ENCODE results near the gene SLC48A1.
A peak's percentile ranks its signal among the peaks of the same experiment; 100 is the strongest.

The SLC48A1 gene

GRCh38 chr12:47771304-47771703 is 1.7 kb upstream of the SLC48A1 start:
- Histone ChIP-seq H3K9ac (ENCODE audit: low read length) (no peak overlapping the region), H2AFZ (ENCODE audit: low read length) (no peak overlapping the region), H3K36me3 (ENCODE audit: insufficient read depth, low read length) (no peaks in the 10 kb centered on the region), H3K27me3 (ENCODE audit: insufficient read depth, low read length) (no peaks in the 10 kb centered on the region), H3F3A (ENCODE audit: insufficient read depth, low read length) (no peaks in the 10 kb centered on the region), H3K4me3 (ENCODE audit: low read depth, low read length, poor library complexity, severe bottlenecking) (no peak overlapping the region), H3K4me1 (ENCODE audit: insufficient read depth, low read length, severe bottlenecking) (peaks cover 30% of the 10 kb centered on the region), H3K79me2 (ENCODE audit: insufficient read depth, low read length) (no peaks in the 10 kb centered on the region), H3K27ac (ENCODE audit: low read depth, low read length, poor library complexity, severe bottlenecking) (no peak overlapping the region), H4K20me1 (ENCODE audit: insufficient read depth, low read length) (no peaks in the 10 kb centered on the region), H3K4me2 (ENCODE audit: low read length) (no peak overlapping the region), H3K9me2 (ENCODE audit: low read depth, low read length) (no peaks in the 10 kb centered on the region), H3K9me3 (ENCODE audit: low read length) (no peaks in the 10 kb centered on the region)
- TF ChIP-seq CTCF (IDR thresholded peaks at IDR 0.05; ENCODE audit: low read length) (no peak), EZH2 (IDR thresholded peaks at IDR 0.05; ENCODE audit: borderline replicate concordance, low read length) (no peak)

GRCh38 chr12:47772094-47772660 is 861 bp upstream of the SLC48A1 start:
- no peaks in the 10 kb centered on the region for H3K36me3 ChIP-seq (ENCODE audit: insufficient read depth, low read length)
- no peaks in the 10 kb centered on the region for H3K79me2 ChIP-seq (ENCODE audit: insufficient read depth, low read length)
- no peak overlapping the region for H2AFZ ChIP-seq (ENCODE audit: low read length)
- no peaks in the 10 kb centered on the region for H4K20me1 ChIP-seq (ENCODE audit: insufficient read depth, low read length)
- H3K9me3 ChIP-seq (ENCODE audit: low read length), result no peaks in the 10 kb centered on the region
- H3K4me2 ChIP-seq (ENCODE audit: low read length), result peak overlapping the region; percentile 58; the same call in 1 of the 2 replicates
- no peak overlapping the region for H3K9ac ChIP-seq (ENCODE audit: low read length)
- H3K27me3 ChIP-seq (ENCODE audit: insufficient read depth, low read length), result no peaks in the 10 kb centered on the region
- peaks cover 37% of the 10 kb centered on the region for H3K4me1 ChIP-seq (ENCODE audit: insufficient read depth, low read length, severe bottlenecking)
- TF ChIP-seq CTCF (IDR thresholded peaks at IDR 0.05; ENCODE audit: low read length) (no peak), EZH2 (IDR thresholded peaks at IDR 0.05; ENCODE audit: borderline replicate concordance, low read length) (no peak)
- no peak overlapping the region for H3K4me3 ChIP-seq (ENCODE audit: low read depth, low read length, poor library complexity, severe bottlenecking)
- no peak overlapping the region for H3K27ac ChIP-seq (ENCODE audit: low read depth, low read length, poor library complexity, severe bottlenecking)
- H3K9me2 ChIP-seq (ENCODE audit: low read depth, low read length), result no peaks in the 10 kb centered on the region
- no peaks in the 10 kb centered on the region for H3F3A ChIP-seq (ENCODE audit: insufficient read depth, low read length)

GRCh38 chr12:47772738-47773061 is 338 bp upstream of the SLC48A1 start:
- Histone ChIP-seq H3K4me1 (ENCODE audit: insufficient read depth, low read length, severe bottlenecking) (peaks cover 39% of the 10 kb centered on the region), H3K27ac (ENCODE audit: low read depth, low read length, poor library complexity, severe bottlenecking) (no peak overlapping the region), H3K4me2 (ENCODE audit: low read length) (peak overlapping the region; percentile 58), H3F3A (ENCODE audit: insufficient read depth, low read length) (no peaks in the 10 kb centered on the region), H3K36me3 (ENCODE audit: insufficient read depth, low read length) (no peaks in the 10 kb centered on the region), H3K4me3 (ENCODE audit: low read depth, low read length, poor library complexity, severe bottlenecking) (peak overlapping the region; percentile 80), H2AFZ (ENCODE audit: low read length) (0 out of 2 replicates have a peak overlapping the region, but pooled peaks have one; percentile 38), H3K79me2 (ENCODE audit: insufficient read depth, low read length) (no peaks in the 10 kb centered on the region), H3K27me3 (ENCODE audit: insufficient read depth, low read length) (no peaks in the 10 kb centered on the region), H3K9me3 (ENCODE audit: low read length) (no peaks in the 10 kb centered on the region), H4K20me1 (ENCODE audit: insufficient read depth, low read length) (no peaks in the 10 kb centered on the region), H3K9me2 (ENCODE audit: low read depth, low read length) (no peaks in the 10 kb centered on the region), H3K9ac (ENCODE audit: low read length) (peak overlapping the region; percentile 54; the same call in 1 of the 2 replicates)
- TF ChIP-seq CTCF (IDR thresholded peaks at IDR 0.05; ENCODE audit: low read length) (no peak), EZH2 (IDR thresholded peaks at IDR 0.05; ENCODE audit: borderline replicate concordance, low read length) (no peak)

All from OCI-LY1 (cell line).